Thyroid gland (tissue), 4 donors: Measurements from ENCODE around the gene ARHGEF4. TPM values are rescaled to one million over a fixed set of nuclear protein-coding genes. Genes with fewer than 3 reads are reported as not detected.
A peak's percentile ranks its signal among the peaks of the same experiment; 100 is the strongest.

Experiments
- DNase-seq, 2 donors: peaks; one replicate each; pipeline ENCODE4 v3.0.0-alpha.2; 2019
- H3K27ac ChIP-seq, 3 donors: fragments of 200-600 bp; sonication (generic); 1 replicate in 2 of 3; 2 replicates in 1 of 3; pipeline ENCODE4 v1.5.1; 2016 to 2019; ENCODE audit warnings: mild to moderate bottlenecking in 1 of 3, moderate library complexity in 1 of 3
- H3K27me3 ChIP-seq: fragments of 200-600 bp; sonication (generic); one replicate; pipeline ENCODE4 v1.5.1; 2019
- H3K36me3 ChIP-seq, 2 donors: fragments of 200-600 bp; sonication (generic); one replicate each; pipeline ENCODE4 v1.5.1; 2016 to 2019
- H3K4me1 ChIP-seq, 2 donors: fragments of 200-600 bp; sonication (generic); one replicate each; pipeline ENCODE4 v1.5.1; 2017 to 2019
- H3K4me3 ChIP-seq, 3 donors: fragments of 200-600 bp; sonication (generic); replicated peaks in 1 of 3; 1 replicate in 2 of 3; 2 replicates in 1 of 3; pipeline ENCODE4 v1.5.1; 2016; ENCODE audit warnings: mild to moderate bottlenecking in 1 of 3
- H3K9me3 ChIP-seq: fragments of 200-600 bp; sonication (generic); one replicate; pipeline ENCODE4 v1.5.1; 2017
- POLR2A ChIP-seq, 2 donors: fragments of 450-650 bp; IDR thresholded peaks; one replicate each; pipeline ENCODE4 v1.6.1; 2017; ENCODE audit warnings: antibody characterized with exemption in 2 of 2, mild to moderate bottlenecking in 2 of 2, moderate library complexity in 1 of 2
- WGBS, 2 donors: methylation state at CpG; one replicate each; pipeline ENCODE4 v1.1.5; 2017; 5-methylcytosine and 5-hydroxymethylcytosine counted together
- intact Hi-C: fragments of 100-400 bp; cut with DNase I; formaldehyde crosslinking; loops from one replicate; pipeline ENCODE4 v1.15.1; 2023
- total RNA-seq, 4 donors: library from RNA; depleted of rRNA; stranded (reverse); fragments of >200 nt; gene quantifications; one replicate each; pipeline ENCODE4 v1.2.3, GENCODE V29; 2016
- TF ChIP-seq, protein P1 (sequence below), 6 experiments: fragments of 200-600 bp in 3 of 6; fragments of 450-650 bp in 3 of 6; sonication (generic) in 3 of 6; IDR thresholded peaks; one replicate each; pipeline ENCODE4 v1.5.1; 2016 to 2019; ENCODE audit warnings: antibody characterized with exemption in 6 of 6, mild to moderate bottlenecking in 2 of 6, inconsistent platforms in 1 of 6, moderate library complexity in 1 of 6

Gene ARHGEF4
- total RNA-seq, 4 donors from 2014 or later: 15.6 to 24.3 (median 22.5) TPM

GRCh38 chr2:131032393-131032836 is 195.7 kb downstream of the ARHGEF4 start:
- TF ChIP-seq POLR2A (IDR thresholded peaks at IDR 0.05): no peak
- TF ChIP-seq, protein P1, sequence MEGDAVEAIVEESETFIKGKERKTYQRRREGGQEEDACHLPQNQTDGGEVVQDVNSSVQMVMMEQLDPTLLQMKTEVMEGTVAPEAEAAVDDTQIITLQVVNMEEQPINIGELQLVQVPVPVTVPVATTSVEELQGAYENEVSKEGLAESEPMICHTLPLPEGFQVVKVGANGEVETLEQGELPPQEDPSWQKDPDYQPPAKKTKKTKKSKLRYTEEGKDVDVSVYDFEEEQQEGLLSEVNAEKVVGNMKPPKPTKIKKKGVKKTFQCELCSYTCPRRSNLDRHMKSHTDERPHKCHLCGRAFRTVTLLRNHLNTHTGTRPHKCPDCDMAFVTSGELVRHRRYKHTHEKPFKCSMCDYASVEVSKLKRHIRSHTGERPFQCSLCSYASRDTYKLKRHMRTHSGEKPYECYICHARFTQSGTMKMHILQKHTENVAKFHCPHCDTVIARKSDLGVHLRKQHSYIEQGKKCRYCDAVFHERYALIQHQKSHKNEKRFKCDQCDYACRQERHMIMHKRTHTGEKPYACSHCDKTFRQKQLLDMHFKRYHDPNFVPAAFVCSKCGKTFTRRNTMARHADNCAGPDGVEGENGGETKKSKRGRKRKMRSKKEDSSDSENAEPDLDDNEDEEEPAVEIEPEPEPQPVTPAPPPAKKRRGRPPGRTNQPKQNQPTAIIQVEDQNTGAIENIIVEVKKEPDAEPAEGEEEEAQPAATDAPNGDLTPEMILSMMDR (IDR thresholded peaks at IDR 0.05): no peak
- intact Hi-C loops: no loop called here
- WGBS, 2 donors: 93% methylated on average over 4 of the region's 4 CpGs
- Histone ChIP-seq H3K4me3 (no peak overlapping the region), H3K27ac (no peak overlapping the region), H3K27me3 (no peaks in the 10 kb centered on the region), H3K4me1 (peaks cover 10 to 33% of the 10 kb centered on the region in 2 donors), H3K9me3 (no peaks in the 10 kb centered on the region), H3K36me3 (no peaks in the 10 kb centered on the region)
- DNase-seq: no peak

GRCh38 chr2:131033786-131034121 is 197.0 kb downstream of the ARHGEF4 start:
- no peak for DNase-seq
- intact Hi-C loops: no loop called here
- Histone ChIP-seq H3K4me1 (peaks cover 17 to 46% of the 10 kb centered on the region in 2 donors), H3K9me3 (no peaks in the 10 kb centered on the region), H3K36me3 (no peaks in the 10 kb centered on the region), H3K4me3 (no peak overlapping the region), H3K27me3 (no peaks in the 10 kb centered on the region), H3K27ac (no peak overlapping the region)
- WGBS, 2 donors: 86 to 93% methylated on average over 1 of the region's 1 CpG
- TF ChIP-seq, protein P1 (IDR thresholded peaks at IDR 0.05): no peak
- TF ChIP-seq POLR2A (IDR thresholded peaks at IDR 0.05): no peak

- no peaks in the 10 kb centered on the region for H3K36me3 ChIP-seq
- H3K9me3 ChIP-seq: no peaks in the 10 kb centered on the region
- no peak overlapping the region for H3K27ac ChIP-seq
- peaks cover 17 to 49% of the 10 kb centered on the region in 2 donors for H3K4me1 ChIP-seq
- intact Hi-C loops: no loop called here
- peak; percentile 62 to 70 for DNase-seq
- 6 to 11% methylated on average over 15 to 31 of the region's 61 CpGs for WGBS, 2 donors
- TF ChIP-seq POLR2A (IDR thresholded peaks at IDR 0.05): no peak
- TF ChIP-seq, protein P1 (IDR thresholded peaks at IDR 0.05): no peak
- peak overlapping the region in 2 of 3 donors; percentile 18 to 56 for H3K4me3 ChIP-seq
- no peaks in the 10 kb centered on the region for H3K27me3 ChIP-seq
Observed at GRCh38 chr2:131034122-131035051, 197.7 kb downstream of the ARHGEF4 start.

DNA sequence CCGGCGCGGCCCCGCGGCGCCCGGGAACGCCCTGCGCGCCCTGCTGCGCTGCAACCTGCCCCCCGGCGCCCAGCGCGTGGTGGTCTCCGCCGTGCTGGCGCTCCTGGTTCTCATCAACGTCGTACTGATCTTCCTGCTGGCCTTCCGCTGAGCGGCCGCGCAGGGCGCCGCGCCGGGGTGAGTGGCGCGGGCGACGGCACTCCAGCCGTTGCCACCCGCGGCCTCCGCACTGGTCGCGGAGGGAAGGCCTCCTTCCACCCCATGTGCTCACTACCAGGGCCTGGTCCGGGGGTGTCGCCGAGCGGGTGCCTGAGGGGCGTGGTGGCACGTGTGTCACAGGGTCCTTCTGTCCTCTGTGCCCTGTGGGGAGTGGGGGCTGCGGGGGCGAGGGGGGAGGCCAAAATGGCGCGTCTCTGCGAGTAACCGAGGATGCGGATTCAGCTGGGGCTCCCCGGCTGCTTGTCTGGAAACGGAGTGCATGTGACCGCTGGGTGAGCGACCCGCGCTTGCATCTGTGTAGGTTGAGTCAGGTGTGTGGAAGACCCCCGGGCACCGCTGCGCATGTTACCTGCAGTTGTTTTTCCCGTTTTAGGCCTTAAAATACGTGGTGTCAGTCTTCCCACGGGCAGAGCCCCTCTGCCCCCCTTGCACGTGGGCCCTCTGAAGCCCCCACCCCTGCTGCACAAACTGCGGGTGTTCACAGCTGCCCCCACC is 198.6 kb downstream of the ARHGEF4 start:
- DNase-seq: no peak
- no peaks in the 10 kb centered on the region for H3K27me3 ChIP-seq
- no peak for TF ChIP-seq POLR2A (IDR thresholded peaks at IDR 0.05)
- TF ChIP-seq, protein P1 (IDR thresholded peaks at IDR 0.05): no peak
- H3K4me1 ChIP-seq: peaks cover 17 to 58% of the 10 kb centered on the region in 2 donors
- WGBS, 2 donors: 36 to 80% methylated on average over 1 to 28 of the region's 65 CpGs
- intact Hi-C loops: no loop called here
- peak overlapping the region in 1 of 3 donors; percentile 27 for H3K4me3 ChIP-seq
- no peaks in the 10 kb centered on the region for H3K36me3 ChIP-seq
- no peaks in the 10 kb centered on the region for H3K9me3 ChIP-seq
- H3K27ac ChIP-seq: no peak overlapping the region
